ENCODE results near the gene PHF5A. TPM values are rescaled to one million over a fixed set of nuclear protein-coding genes. Genes with fewer than 3 reads are reported as not detected.

The PHF5A gene
- total and polyA plus RNA-seq, 8 donors: 0.58 to 54.5 (median 39.9) TPM

GRCh38 chr22:41458161-41458728, 10.2 kb downstream of the PHF5A start:
- peaks cover 47 to 58% (median 58%) of the 10 kb centered on the region in 4 donors for H3K36me3 ChIP-seq
- no peaks in the 10 kb centered on the region for H3K27me3 ChIP-seq
- H3K27ac ChIP-seq: peak overlapping the region in 1 of 5 donors; percentile 10
- H3K4me3 ChIP-seq: no peak overlapping the region
- no peaks in the 10 kb centered on the region for H3K9me3 ChIP-seq
- no peak for DNase-seq
- intact Hi-C loops (cut with DNase I; ENCODE audit: low total_unique reads): loop anchor here (10.0 kb wide), 1 partner anchor 57 kb away; no protein-coding TSS in a partner anchor
- peaks cover 0 to 5% (median 2%) of the 10 kb centered on the region in 4 donors for H3K4me1 ChIP-seq
- TF ChIP-seq EP300 (IDR thresholded peaks at IDR 0.05) (no peak), POLR2A (IDR thresholded peaks at IDR 0.05) (no peak), POLR2AphosphoS5 (IDR thresholded peaks at IDR 0.05) (no peak), CTCF (IDR thresholded peaks at IDR 0.05) (no peak)
- 79 to 91% (median 82%) methylated on average over 7 of the region's 7 CpGs for WGBS, 5 donors

GRCh38 chr22:41448189-41448808, 20.2 kb downstream of the PHF5A start:
- 0% methylated on average over 25 to 28 of the region's 28 CpGs for WGBS, 5 donors
- Histone ChIP-seq H3K36me3 (peaks cover 0 to 1% (median under 1%) of the 10 kb centered on the region in 4 donors), H3K9me3 (no peaks in the 10 kb centered on the region), H3K4me1 (peaks cover 1 to 20% (median 17%) of the 10 kb centered on the region in 4 donors), H3K27ac (peak overlapping the region; percentile 98 to 100 (median 100)), H3K27me3 (no peaks in the 10 kb centered on the region), H3K4me3 (peak overlapping the region; percentile 93 to 100 (median 95))
- peak; percentile 96 to 99 for DNase-seq
- peak in 2 of 4 donors; percentile 86 to 89 for TF ChIP-seq POLR2A (IDR thresholded peaks at IDR 0.05)
- TF ChIP-seq EP300 (IDR thresholded peaks at IDR 0.05): peak; percentile 90
- TF ChIP-seq CTCF (IDR thresholded peaks at IDR 0.05): no peak
- peak; percentile 88 to 91 (median 89) for TF ChIP-seq POLR2AphosphoS5 (IDR thresholded peaks at IDR 0.05)
- intact Hi-C loops (cut with DNase I; ENCODE audit: low total_unique reads): no loop called here

- intact Hi-C loops (cut with DNase I; ENCODE audit: low total_unique reads): no loop called here
- Histone ChIP-seq H3K4me1 (peaks cover 8 to 27% (median 23%) of the 10 kb centered on the region in 4 donors), H3K4me3 (peak overlapping the region; percentile 93 to 100 (median 95)), H3K27me3 (no peaks in the 10 kb centered on the region), H3K9me3 (no peaks in the 10 kb centered on the region), H3K27ac (peak overlapping the region; percentile 98 to 100 (median 100)), H3K36me3 (peaks cover 0 to 8% (median 7%) of the 10 kb centered on the region in 4 donors)
- 0 to 1% (median 0%) methylated on average over 37 to 63 of the region's 63 CpGs for WGBS, 5 donors
- TF ChIP-seq POLR2AphosphoS5 (IDR thresholded peaks at IDR 0.05): peak in 2 of 3 donors; percentile 73 to 81
- TF ChIP-seq POLR2A (IDR thresholded peaks at IDR 0.05): peak in 1 of 4 donors; percentile 57
- no peak for TF ChIP-seq CTCF (IDR thresholded peaks at IDR 0.05)
- DNase-seq: peak; percentile 74 to 90
Measured at GRCh38 chr22:41447435-41448188, 20.9 kb downstream of the PHF5A start.

All from stomach (tissue), 9 donors.